Peyer's patch (tissue), 4 donors: ENCODE measurements around the gene MYO15B. TPM values are rescaled to one million over a fixed set of nuclear protein-coding genes. Genes with fewer than 3 reads are reported as not detected.

Source experiments
- DNase-seq, 3 donors: peaks; one replicate each; pipeline ENCODE4 v3.0.0-alpha.2; 2017 to 2019
- H3K27ac ChIP-seq, 4 donors: fragments of 200-600 bp; sonication (generic); one replicate each; pipeline ENCODE4 v1.5.1; 2016 to 2019
- H3K27me3 ChIP-seq, 2 donors: fragments of 200-600 bp; sonication (generic); one replicate each; pipeline ENCODE4 v1.5.1; 2019
- H3K36me3 ChIP-seq, 3 donors: fragments of 200-600 bp; sonication (generic); one replicate each; pipeline ENCODE4 v1.5.1; 2016 to 2019
- H3K4me1 ChIP-seq, 4 donors: fragments of 200-600 bp; sonication (generic); one replicate each; pipeline ENCODE4 v1.5.1; 2016 to 2019
- H3K4me3 ChIP-seq, 4 donors: fragments of 200-600 bp; sonication (generic); 1 replicate in 3 of 4; 2 replicates in 1 of 4; pipeline ENCODE4 v1.5.1; 2016 to 2019; ENCODE audit warnings: mild to moderate bottlenecking in 1 of 4
- H3K9me3 ChIP-seq, 4 donors: fragments of 200-600 bp; sonication (generic); one replicate each; pipeline ENCODE4 v1.5.1; 2016 to 2019; ENCODE audit warnings: mild to moderate bottlenecking in 1 of 4
- POLR2A ChIP-seq, 2 donors: fragments of 450-650 bp; IDR thresholded peaks; one replicate each; pipeline ENCODE4 v1.5.1; 2017; ENCODE audit warnings: antibody characterized with exemption in 2 of 2, mild to moderate bottlenecking in 2 of 2, moderate library complexity in 2 of 2
- total RNA-seq, 4 donors: library from RNA; depleted of rRNA; stranded (reverse); fragments of >200 nt; gene quantifications; one replicate each; pipeline ENCODE4 v1.1.0, GENCODE V29; 2016
- TF ChIP-seq, protein P1 (sequence below), 6 experiments: fragments of 450-650 bp in 4 of 6; fragments of 200-600 bp in 2 of 6; sonication (generic) in 1 of 6; IDR thresholded peaks; one replicate each; pipeline ENCODE4 v1.5.1; 2017 to 2019; ENCODE audit warnings: antibody characterized with exemption in 6 of 6, mild to moderate bottlenecking in 3 of 6, moderate library complexity in 1 of 6

The MYO15B gene
- total RNA-seq, 4 donors from 2014 or later = 552 to 2,671 (median 1,951) TPM

DNA sequence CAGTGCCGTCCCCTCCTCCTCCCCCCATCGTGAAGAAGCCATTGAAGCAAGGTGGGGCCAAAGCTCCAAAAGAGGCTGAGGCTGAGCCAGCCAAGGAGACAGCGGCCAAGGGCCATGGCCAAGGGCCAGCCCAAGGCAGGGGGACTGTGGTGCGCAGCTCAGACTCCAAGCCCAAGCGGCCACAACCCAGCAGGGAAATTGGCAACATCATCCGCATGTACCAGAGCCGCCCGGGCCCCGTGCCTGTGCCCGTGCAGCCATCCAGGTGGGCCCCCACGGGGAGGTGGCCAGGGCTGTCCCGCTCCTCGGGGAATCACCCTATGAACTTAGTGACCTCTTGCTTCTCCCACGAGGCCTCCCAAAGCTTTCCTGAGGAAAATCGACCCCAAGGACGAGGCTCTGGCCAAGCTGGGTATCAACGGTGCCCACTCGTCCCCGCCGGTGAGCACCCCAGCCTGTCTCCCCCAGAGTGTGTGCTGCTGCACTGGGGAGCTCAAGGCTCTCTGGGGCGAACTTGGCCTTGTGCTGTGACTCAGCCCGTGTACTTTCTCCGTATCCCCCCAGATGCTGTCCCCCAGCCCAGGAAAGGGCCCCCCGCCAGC, 29.0 kb downstream of the MYO15B start:
- Histone ChIP-seq H3K36me3 (peaks cover 0 to 92% (median 0%) of the 10 kb centered on the region in 3 donors), H3K27me3 (no peaks in the 10 kb centered on the region), H3K4me1 (peaks cover 0 to 50% (median 3%) of the 10 kb centered on the region in 4 donors), H3K27ac (peak overlapping the region in 3 of 4 donors; percentile 79 to 98 (median 92)), H3K9me3 (no peaks in the 10 kb centered on the region), H3K4me3 (peak overlapping the region in 2 of 4 donors; percentile 22 to 32)
- TF ChIP-seq, protein P1, sequence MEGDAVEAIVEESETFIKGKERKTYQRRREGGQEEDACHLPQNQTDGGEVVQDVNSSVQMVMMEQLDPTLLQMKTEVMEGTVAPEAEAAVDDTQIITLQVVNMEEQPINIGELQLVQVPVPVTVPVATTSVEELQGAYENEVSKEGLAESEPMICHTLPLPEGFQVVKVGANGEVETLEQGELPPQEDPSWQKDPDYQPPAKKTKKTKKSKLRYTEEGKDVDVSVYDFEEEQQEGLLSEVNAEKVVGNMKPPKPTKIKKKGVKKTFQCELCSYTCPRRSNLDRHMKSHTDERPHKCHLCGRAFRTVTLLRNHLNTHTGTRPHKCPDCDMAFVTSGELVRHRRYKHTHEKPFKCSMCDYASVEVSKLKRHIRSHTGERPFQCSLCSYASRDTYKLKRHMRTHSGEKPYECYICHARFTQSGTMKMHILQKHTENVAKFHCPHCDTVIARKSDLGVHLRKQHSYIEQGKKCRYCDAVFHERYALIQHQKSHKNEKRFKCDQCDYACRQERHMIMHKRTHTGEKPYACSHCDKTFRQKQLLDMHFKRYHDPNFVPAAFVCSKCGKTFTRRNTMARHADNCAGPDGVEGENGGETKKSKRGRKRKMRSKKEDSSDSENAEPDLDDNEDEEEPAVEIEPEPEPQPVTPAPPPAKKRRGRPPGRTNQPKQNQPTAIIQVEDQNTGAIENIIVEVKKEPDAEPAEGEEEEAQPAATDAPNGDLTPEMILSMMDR (IDR thresholded peaks at IDR 0.05) = no peak
- no peak for TF ChIP-seq POLR2A (IDR thresholded peaks at IDR 0.05)
- no peak for DNase-seq

DNA sequence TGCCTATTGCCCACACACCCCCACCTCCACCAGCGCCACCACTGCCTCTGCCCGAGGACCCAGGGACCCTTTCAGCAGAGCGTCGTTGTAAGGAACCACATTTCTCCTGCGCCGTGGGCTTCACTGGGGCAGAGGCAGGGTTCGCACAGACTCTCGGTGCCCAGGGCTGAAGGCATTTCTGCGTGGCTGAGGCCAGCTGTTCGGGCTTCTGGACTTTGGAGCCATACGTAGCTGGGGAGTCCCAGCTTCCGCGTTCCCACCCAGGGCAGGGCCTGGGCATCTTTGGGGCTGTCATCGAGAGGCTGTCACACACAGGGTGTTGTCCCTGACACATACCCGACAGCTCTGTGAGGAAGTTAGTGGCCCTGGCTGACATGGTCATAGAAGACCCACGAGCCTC, 29.6 kb downstream of the MYO15B start:
- Histone ChIP-seq H3K27ac (peak overlapping the region in 3 of 4 donors; percentile 79 to 98 (median 92)), H3K27me3 (no peaks in the 10 kb centered on the region), H3K4me1 (peaks cover 0 to 50% (median 3%) of the 10 kb centered on the region in 4 donors), H3K9me3 (no peaks in the 10 kb centered on the region), H3K4me3 (peak overlapping the region in 2 of 4 donors; percentile 22 to 32), H3K36me3 (peaks cover 0 to 94% (median 0%) of the 10 kb centered on the region in 3 donors)
- DNase-seq = peak in 2 of 3 donors; percentile 91 to 93
- TF ChIP-seq POLR2A (IDR thresholded peaks at IDR 0.05) = peak; percentile 74 to 94
- TF ChIP-seq, protein P1 (IDR thresholded peaks at IDR 0.05) = no peak

DNA sequence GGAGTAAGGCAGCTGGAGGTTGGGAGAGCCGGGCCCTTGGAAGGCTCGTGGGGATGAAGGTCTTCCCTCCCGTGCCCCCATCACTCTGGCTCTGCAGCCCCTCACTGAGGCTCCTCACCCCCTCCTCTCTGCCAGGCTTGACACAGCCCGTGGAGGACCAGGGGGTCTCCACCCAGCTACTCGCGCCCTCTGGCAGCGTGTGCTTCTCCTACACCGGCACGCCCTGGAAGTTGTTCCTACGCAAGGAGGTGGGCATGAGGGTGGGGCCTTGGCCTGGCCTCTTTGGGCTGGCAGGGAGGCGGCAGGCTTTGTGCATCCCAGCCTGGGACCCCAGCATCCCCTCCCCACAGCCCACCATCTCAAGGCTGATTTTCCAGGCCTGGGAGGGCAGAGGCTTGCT, 30.1 kb downstream of the MYO15B start:
- peak overlapping the region in 3 of 4 donors; percentile 79 to 98 (median 92) for H3K27ac ChIP-seq
- H3K9me3 ChIP-seq = no peaks in the 10 kb centered on the region
- peaks cover 0 to 95% (median 0%) of the 10 kb centered on the region in 3 donors for H3K36me3 ChIP-seq
- H3K4me3 ChIP-seq = peak overlapping the region in 2 of 4 donors; percentile 22 to 32
- H3K27me3 ChIP-seq = no peaks in the 10 kb centered on the region
- DNase-seq = no peak
- H3K4me1 ChIP-seq = peaks cover 0 to 46% (median 3%) of the 10 kb centered on the region in 4 donors
- no peak for TF ChIP-seq POLR2A (IDR thresholded peaks at IDR 0.05)
- TF ChIP-seq, protein P1 (IDR thresholded peaks at IDR 0.05) = no peak

DNA sequence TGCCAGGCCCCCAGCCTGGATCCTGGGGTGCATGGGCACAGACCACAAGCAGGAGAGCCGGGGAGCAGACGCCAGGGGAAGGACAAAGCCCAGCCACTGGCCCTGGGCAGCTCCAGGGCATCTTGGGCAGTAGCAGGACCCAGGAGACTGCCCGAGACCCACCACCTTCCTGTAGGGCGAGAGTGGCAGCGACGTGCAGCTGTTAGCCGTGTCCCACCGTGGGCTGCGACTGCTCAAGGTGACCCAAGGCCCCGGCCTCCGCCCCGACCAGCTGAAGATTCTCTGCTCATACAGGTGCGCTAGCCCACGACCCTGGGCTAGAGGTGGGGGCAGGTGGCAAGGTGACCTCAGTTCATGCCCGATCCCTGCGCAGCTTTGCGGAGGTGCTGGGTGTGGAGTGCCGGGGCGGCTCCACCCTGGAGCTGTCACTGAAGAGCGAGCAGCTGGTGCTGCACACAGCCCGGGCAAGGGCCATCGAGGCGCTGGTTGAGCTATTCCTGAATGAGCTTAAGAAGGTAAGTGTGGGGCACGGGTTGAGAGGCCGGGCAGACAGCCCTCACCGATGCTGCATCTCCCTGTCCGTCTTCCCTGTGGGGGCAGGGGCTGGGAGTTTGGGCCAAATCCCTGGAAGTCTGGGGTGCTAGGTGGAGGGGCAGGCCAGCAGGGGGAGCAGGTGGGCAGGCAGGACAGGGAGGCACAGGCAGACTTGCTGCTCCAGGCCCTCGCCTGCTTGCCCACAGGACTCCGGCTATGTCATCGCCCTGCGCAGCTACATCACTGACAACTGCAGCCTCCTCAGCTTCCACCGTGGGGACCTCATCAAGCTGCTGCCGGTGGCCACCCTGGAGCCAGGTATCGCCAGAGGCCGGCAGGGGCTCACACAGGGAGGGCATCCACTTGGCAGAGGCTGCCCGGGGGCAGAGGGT, 32.2 kb downstream of the MYO15B start:
- peaks cover 0 to 28% (median 3%) of the 10 kb centered on the region in 4 donors for H3K4me1 ChIP-seq
- no peak overlapping the region for H3K4me3 ChIP-seq
- peak overlapping the region in 1 of 4 donors; percentile 98 for H3K27ac ChIP-seq
- H3K36me3 ChIP-seq = peaks cover 0 to 93% (median 0%) of the 10 kb centered on the region in 3 donors
- no peak for DNase-seq
- no peaks in the 10 kb centered on the region for H3K9me3 ChIP-seq
- TF ChIP-seq POLR2A (IDR thresholded peaks at IDR 0.05) = no peak
- TF ChIP-seq, protein P1 (IDR thresholded peaks at IDR 0.05) = peak in 3 of 6 experiments; percentile 15 to 34 (median 15)
- H3K27me3 ChIP-seq = no peaks in the 10 kb centered on the region

DNA sequence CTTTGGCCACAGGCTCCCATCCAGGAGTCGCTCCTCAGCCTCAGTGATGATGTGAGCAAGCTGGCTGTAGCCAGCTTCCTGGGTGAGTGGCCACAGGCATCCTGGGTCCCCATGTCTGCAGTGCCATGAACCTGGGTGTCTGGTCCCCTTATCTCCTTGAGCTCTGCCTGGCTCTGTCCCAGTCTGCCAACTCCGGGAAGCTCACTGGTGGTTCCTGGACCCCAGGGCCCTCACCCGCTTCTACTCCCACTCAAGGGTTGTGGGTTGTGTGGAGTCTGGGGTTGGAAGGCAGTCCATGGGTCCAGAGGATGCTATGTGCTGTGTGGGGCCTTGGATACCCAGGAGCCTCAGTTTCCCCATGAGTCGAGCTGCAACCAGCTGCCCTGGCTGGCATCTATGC, 33.9 kb downstream of the MYO15B start:
- H3K9me3 ChIP-seq = no peaks in the 10 kb centered on the region
- peak overlapping the region in 1 of 4 donors; percentile 98 for H3K27ac ChIP-seq
- H3K36me3 ChIP-seq = peaks cover 0 to 93% (median 0%) of the 10 kb centered on the region in 3 donors

More for the DNA sequence above, 33.9 kb downstream of the MYO15B start:
- no peak for TF ChIP-seq POLR2A (IDR thresholded peaks at IDR 0.05)
- TF ChIP-seq, protein P1 (IDR thresholded peaks at IDR 0.05) = no peak
- DNase-seq = no peak
- Histone ChIP-seq H3K4me1 (peaks cover 0 to 11% (median 3%) of the 10 kb centered on the region in 4 donors), H3K27me3 (no peaks in the 10 kb centered on the region), H3K4me3 (no peak overlapping the region)
